Measurements from ENCODE around the gene ISCU.
A peak's percentile ranks its signal among the peaks of the same experiment; 100 is the strongest.

ISCU gene

DNA sequence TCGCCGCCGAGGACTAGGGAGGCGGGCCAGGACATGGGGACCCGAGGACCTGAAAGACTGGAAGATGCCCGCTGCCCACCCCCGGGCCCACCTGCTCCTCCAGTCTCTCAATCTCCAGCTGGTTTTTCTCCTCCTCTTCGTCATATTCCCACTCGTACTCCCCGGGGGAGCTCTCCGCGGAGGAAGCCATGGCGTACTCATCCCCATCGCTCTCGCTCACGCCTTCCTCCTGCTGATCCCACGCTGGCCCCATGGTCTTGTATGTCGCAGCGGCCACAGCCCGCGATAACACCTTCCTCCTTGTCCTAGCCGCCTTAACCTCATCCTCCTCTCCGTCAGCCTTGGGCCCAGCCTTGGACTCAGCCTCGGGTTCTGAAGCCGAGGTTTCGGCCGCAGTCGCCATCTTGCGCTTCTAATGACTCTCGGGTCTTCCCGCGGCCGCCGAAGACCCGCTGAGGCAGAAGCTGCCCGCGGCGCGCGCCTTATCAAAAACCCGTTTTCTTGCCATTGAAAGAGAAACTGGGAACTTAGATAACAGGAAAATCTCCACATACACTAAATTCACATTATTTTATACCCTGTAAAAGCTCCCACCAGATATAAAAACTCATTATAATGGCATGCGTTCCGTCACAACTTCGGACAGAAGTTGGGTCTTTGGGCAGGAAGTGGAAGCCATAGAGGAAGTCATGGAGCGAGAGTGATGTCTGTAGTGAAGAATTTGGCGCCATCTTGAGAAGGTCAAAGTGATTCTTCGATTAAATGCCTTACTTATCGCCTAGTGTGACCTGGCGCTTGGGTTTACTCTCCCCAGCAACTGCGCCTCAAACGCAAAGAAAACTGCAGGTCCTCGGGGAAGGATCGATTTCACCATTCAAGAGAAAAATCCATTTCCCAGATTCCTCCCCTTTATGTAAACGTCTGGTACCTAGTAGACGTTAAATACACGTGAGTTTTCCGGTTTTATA lies 1.4 kb upstream of the ISCU start, which contains the start of gene SART3:
Gene SART3 (minus strand): TSS at position 422 of the 968 bp plus-strand sequence. CDS start 19 bp downstream, at position 403.
- DNase-seq: peak; percentile 78
- Mint-ChIP-seq H3K27me3 (ENCODE audit: low read depth, poor library complexity) (no peaks in the 10 kb centered on the region), H3K4me3 (peak within 1 kb of the TSS; percentile 100), H3K36me3 (ENCODE audit: low read depth) (peaks cover 15% of the 10 kb centered on the region), H3K4me1 (peaks cover 38% of the 10 kb centered on the region), H3K27ac (peak within 1 kb of the TSS; percentile 100), H3K9me3 (no peaks in the 10 kb centered on the region)
- TF ChIP-seq, protein P1, sequence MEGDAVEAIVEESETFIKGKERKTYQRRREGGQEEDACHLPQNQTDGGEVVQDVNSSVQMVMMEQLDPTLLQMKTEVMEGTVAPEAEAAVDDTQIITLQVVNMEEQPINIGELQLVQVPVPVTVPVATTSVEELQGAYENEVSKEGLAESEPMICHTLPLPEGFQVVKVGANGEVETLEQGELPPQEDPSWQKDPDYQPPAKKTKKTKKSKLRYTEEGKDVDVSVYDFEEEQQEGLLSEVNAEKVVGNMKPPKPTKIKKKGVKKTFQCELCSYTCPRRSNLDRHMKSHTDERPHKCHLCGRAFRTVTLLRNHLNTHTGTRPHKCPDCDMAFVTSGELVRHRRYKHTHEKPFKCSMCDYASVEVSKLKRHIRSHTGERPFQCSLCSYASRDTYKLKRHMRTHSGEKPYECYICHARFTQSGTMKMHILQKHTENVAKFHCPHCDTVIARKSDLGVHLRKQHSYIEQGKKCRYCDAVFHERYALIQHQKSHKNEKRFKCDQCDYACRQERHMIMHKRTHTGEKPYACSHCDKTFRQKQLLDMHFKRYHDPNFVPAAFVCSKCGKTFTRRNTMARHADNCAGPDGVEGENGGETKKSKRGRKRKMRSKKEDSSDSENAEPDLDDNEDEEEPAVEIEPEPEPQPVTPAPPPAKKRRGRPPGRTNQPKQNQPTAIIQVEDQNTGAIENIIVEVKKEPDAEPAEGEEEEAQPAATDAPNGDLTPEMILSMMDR (IDR thresholded peaks at IDR 0.05): no peak

GRCh38 chr12:108561852-108562347 lies 496 bp upstream of the ISCU start:
- Mint-ChIP-seq H3K9me3 (no peaks in the 10 kb centered on the region), H3K4me1 (peaks cover 34% of the 10 kb centered on the region), H3K36me3 (ENCODE audit: low read depth) (peaks cover 16% of the 10 kb centered on the region), H3K27ac (peak overlapping the region; percentile 100), H3K27me3 (ENCODE audit: low read depth, poor library complexity) (peaks cover under 1% of the 10 kb centered on the region), H3K4me3 (peak overlapping the region; percentile 100)
- DNase-seq: no peak
- TF ChIP-seq, protein P1 (IDR thresholded peaks at IDR 0.05): no peak

DNA sequence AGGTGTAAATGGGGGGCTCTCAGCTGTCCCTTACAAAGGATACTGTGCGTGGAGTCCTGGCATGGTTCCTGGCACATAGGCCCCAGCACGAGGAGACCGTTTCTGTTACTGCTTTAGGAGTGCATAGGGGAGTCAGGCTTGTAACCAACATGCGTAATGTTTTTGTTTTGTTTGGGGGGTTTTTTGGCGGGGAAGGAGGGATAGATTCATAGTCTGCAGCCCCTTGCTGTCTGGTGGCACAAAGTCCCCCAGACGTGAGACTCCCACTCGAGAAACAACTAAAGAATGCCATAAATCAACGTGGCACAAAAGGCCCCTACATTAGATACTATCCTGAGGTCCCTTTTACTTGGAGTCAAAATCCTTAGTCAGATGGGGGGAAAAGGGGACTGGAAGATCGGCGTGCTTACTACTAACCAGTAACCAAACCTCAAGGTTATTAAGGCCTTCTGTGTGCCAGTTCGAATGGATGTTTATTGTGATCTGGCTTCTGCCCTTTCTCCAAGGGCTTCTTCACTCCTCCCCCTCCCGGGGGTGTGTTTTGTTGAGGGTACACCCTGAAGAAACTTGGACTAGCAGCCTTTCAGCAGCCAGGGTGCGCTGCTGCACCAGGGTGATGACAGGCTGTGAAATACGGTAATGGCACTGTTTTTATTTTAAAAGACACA lies 874 bp downstream of the ISCU start:
- peaks cover 29% of the 10 kb centered on the region for H3K4me1 Mint-ChIP-seq
- peak overlapping the region; percentile 89 for H3K27ac Mint-ChIP-seq
- H3K9me3 Mint-ChIP-seq: no peaks in the 10 kb centered on the region
- peaks cover 3% of the 10 kb centered on the region for H3K27me3 Mint-ChIP-seq (ENCODE audit: low read depth, poor library complexity)
- DNase-seq: peak; percentile 74
- TF ChIP-seq, protein P1 (IDR thresholded peaks at IDR 0.05): peak; percentile 66
- H3K4me3 Mint-ChIP-seq: peak overlapping the region; percentile 100
- H3K36me3 Mint-ChIP-seq (ENCODE audit: low read depth): peaks cover 21% of the 10 kb centered on the region

DNA sequence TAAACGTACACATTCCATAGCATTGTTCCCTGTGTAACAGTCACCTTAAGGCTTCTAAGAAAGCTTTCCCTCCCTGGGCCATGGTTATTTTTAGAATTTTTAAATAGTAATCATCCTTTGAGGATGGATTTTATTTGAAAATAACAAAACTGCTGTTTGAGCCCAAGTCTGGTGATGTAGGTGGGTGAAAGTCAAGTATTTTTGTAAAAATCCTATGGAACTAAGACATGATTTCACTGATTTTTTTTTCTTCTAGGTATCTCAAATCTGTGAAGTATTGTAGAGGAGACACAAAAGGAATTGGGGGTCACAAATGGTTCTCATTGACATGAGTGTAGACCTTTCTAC lies 1.4 kb downstream of the ISCU start:
- Mint-ChIP-seq H3K27ac (no peak overlapping the region), H3K36me3 (ENCODE audit: low read depth) (peaks cover 26% of the 10 kb centered on the region), H3K4me1 (peaks cover 26% of the 10 kb centered on the region), H3K27me3 (ENCODE audit: low read depth, poor library complexity) (peaks cover 3% of the 10 kb centered on the region), H3K9me3 (no peaks in the 10 kb centered on the region), H3K4me3 (peak overlapping the region; percentile 100)
- no peak for DNase-seq
- TF ChIP-seq, protein P1 (IDR thresholded peaks at IDR 0.05): peak; percentile 21

DNA sequence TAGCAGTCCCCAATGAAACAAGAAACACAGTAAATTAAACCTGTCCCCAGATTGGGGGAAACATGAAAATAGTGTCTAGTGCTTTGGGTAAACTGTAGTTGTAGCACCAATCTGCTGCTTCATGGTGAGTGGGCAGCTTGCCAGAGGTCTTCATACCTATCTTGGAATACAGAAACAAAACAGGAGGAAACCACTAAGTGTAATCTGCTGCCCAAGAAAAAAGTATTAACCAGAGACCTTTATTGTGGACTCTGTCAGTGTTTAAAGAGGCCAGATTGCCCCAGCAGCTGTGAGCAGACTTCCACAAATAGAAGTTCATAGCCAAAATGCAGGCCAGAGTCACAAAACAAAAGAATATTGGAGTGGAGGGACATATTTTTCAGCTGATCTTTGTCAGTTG lies 2.3 kb downstream of the ISCU start:
- Mint-ChIP-seq H3K9me3 (no peaks in the 10 kb centered on the region), H3K27ac (no peak overlapping the region), H3K4me3 (no peak overlapping the region), H3K36me3 (ENCODE audit: low read depth) (peaks cover 33% of the 10 kb centered on the region), H3K27me3 (ENCODE audit: low read depth, poor library complexity) (peaks cover 3% of the 10 kb centered on the region), H3K4me1 (peaks cover 17% of the 10 kb centered on the region)
- TF ChIP-seq, protein P1 (IDR thresholded peaks at IDR 0.05): no peak
- DNase-seq: no peak

Measured in nephron progenitor cell (in vitro differentiated cells).